Retinal pigment epithelial cell (primary cell): ENCODE results near the gene REM1.
"Not testable (repeated sequence)": the region's sequence is repeated elsewhere in the genome, so short reads cannot be mapped to it uniquely, and the experiment has no call there.

ENCODE experiments used
- DNase-seq: peaks from one replicate; pipeline ENCODE4 v3.0.0-alpha.2; 2010; ENCODE audit warnings: low read depth
- H3K4me3 ChIP-seq: 2 replicates; pipeline ENCODE4 v1.5.1; 2011; ENCODE audit warnings: mild to moderate bottlenecking, low read length, control low read depth, moderate library complexity
- TF ChIP-seq, protein P1 (sequence below): conservative IDR thresholded peaks from 2 replicates; pipeline ENCODE4 v1.5.1; 2011; ENCODE audit warnings: low read depth, low read length, control low read depth, inconsistent platforms

REM1 gene

DNA sequence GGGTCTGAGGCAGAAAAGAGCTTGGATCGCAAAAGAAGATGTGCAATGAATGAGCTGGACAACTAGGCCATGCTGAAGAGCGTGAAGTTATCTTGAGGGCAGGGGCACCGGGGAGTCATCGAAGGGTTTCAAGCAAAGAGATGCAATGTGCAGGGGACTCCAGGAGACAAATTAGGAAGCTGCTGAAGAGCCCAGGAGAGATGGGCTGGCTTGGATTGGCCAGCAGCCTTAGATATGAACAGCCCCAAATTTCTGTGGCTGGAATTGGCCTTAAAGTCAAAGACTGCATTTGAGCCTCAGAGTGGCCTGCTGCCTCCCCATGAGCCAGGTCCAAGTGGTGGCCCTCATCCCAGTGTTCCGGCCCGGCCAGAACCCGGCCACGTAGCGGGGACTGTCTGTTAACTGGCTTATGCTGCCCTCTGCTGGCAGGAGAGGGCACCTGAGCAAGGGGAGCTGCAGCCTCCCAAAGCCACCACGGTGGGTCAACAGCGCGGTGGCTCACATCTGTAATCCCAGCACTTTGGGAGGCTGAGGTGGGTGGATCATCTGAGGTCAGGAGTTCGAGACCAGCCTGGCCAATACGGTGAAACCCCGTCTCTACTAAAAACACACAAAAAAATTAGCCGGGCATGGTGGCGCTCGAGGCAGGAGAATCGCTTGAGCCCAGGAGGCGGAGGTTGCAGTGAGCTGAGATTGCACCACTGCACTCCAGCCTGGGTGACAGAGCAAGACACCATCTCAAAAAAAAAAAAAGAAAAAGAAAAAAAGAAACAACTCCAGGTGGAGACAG lies 28.0 kb downstream of the REM1 start:
- peak; percentile 19 for DNase-seq
- H3K4me3 ChIP-seq, result not testable (repeated sequence)
- TF ChIP-seq, protein P1, sequence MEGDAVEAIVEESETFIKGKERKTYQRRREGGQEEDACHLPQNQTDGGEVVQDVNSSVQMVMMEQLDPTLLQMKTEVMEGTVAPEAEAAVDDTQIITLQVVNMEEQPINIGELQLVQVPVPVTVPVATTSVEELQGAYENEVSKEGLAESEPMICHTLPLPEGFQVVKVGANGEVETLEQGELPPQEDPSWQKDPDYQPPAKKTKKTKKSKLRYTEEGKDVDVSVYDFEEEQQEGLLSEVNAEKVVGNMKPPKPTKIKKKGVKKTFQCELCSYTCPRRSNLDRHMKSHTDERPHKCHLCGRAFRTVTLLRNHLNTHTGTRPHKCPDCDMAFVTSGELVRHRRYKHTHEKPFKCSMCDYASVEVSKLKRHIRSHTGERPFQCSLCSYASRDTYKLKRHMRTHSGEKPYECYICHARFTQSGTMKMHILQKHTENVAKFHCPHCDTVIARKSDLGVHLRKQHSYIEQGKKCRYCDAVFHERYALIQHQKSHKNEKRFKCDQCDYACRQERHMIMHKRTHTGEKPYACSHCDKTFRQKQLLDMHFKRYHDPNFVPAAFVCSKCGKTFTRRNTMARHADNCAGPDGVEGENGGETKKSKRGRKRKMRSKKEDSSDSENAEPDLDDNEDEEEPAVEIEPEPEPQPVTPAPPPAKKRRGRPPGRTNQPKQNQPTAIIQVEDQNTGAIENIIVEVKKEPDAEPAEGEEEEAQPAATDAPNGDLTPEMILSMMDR, result peak; percentile 87

DNA sequence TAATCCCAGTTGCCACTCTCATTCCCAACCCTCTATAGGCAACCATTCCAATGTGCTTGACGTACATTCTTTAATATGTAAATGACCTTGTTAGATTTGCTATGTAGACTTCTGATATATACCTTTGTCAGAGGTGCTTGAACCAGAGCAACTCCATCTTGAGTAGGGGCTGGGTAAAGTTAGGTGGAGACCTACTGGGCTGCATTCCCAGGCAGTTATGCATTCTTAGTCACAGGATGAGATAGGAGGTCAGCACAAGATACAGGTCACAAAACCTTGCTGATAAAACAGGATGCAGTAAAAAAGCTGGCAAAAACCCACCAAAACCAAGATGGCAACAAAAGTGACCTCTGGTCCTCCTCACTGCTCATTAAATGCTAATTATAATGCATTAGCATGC lies 30.8 kb downstream of the REM1 start:
- H3K4me3 ChIP-seq, result no peak overlapping the region
- no peak for DNase-seq
- TF ChIP-seq, protein P1, result no peak

DNA sequence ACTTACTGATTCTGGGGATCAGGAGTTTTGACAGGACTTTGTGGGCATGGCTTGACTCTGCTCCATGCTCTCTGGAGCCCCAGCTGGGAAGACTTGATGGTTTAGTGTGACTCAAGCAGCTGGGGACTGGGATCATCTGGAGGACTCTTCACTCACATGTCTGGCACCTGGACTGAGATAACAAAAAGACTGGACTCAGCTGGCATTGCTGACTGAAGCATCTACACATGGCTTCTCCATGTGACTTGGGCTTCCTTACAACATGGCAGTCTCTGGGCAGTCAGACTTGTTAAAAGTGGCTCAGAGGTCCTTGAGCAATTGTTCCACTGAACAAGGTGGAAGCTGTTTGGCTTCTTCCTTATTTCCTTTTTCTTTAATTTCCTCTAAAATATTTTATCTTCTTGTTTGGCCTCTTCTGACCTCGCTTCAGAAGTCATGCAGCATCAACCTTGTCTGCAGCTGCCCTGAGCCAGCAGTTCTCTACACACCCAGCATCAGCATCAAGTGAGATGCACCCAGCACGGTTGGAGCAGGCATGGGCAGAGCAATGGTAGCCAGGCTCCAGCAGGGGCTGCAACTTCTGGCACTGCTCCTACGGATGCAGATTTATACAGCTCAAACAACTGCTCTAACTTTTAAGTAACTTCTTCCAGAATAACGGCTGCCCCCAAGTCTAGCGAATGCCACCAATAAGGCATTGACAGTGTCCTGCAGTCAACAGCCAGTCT lies 33.6 kb downstream of the REM1 start:
- no peak for DNase-seq
- H3K4me3 ChIP-seq, result no peak overlapping the region
- TF ChIP-seq, protein P1, result no peak

DNA sequence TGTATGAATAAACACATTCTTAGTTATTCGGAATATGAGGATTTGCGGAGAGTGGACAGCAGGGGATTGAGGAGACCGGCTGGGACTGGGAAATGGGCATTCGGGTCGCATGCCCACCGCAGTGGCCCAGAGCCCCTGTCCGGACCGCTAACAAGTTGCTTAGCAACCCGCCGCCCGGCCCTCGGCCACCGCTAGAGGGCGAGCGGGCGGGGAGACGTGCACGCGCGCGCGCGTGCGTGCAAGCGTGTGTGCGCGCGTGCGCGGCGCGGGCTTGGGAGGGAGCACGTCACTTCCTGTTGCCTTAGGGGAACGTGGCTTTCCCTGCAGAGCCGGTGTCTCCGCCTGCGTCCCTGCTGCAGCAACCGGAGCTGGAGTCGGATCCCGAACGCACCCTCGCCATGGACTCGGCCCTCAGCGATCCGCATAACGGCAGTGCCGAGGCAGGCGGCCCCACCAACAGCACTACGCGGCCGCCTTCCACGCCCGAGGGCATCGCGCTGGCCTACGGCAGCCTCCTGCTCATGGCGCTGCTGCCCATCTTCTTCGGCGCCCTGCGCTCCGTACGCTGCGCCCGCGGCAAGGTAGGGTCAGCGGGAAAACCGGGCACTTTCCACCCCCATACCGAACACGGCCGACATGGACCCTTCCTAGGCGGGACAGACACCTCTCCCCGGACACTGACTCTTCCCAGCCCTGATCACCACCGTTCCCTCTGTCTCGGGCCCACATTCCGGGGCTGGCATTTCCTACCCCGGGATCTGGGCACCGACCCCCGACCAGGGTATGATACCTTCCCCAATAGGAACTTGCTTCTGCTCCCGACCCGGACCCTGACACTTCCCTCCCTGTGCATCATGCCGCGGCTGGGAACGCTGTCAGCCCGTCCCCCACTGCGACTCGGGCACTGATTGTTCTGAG lies 39.3 kb downstream of the REM1 start, which contains the start of gene HM13:
HM13 (plus strand) TSS at position 289 of the 918 bp plus-strand sequence; CDS start at position 399, 110 bp downstream.
- DNase-seq, result peak; percentile 80
- H3K4me3 ChIP-seq, result peak within 1 kb of the TSS; percentile 92
- TF ChIP-seq, protein P1, result peak; percentile 74

DNA sequence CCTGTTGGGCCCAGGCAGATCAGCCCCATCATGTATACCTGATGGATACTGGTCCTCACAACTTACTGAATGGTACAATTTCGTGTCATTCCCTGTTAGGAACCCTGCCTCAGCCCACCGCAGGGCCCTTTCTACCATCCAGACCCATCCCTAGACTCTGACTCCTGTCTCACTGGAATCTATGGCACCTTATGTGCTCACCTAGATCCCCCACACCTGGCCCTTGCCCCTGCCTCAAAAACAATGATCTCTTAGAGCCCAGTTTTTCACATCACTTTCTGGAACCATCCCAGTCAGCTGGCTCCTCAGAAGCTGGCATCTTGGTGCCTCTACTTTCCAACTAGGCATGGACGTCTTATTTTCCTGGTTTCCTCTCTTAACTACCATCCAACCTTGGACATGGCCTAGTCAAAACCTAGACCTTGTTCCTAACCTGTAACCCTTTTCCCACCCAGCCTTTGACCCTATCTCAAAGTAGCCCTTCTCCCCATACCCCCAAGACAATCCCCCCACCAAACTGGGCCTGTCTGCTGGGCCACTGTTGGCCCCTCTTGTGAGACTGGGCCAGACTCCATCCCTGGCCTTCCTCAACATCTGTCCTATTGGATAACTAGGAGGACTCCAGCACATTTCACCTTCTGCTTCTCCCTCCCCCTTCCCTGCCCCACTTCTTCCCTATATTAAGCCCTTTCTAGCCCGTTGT lies 40.1 kb downstream of the REM1 start:
- TF ChIP-seq, protein P1, result no peak
- peak overlapping the region; percentile 92 for H3K4me3 ChIP-seq
- no peak for DNase-seq

DNA sequence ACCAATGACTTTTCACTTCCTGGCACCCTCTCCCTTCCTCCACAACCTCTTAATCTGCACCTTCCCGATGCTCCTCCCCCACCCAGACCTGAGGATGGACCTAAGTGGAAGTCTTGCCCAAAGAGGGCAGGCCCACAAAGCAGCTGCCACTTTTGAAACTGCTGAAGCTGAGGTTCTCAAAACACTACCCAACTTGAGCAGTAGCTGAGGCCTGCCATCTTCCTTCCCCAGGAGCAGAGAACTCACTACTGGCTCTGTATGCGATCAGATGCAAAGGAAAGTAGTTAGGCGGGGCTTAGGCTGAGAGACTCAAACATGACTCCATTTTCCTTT lies 40.7 kb downstream of the REM1 start:
- TF ChIP-seq, protein P1, result no peak
- no peak for DNase-seq
- H3K4me3 ChIP-seq, result peak overlapping the region; percentile 92
